Stimulated activated CD4-positive, alpha-beta T cell treated with anti-CD3 and anti-CD28 coated beads, Interleukin-12 subunit alpha, Interleukin-12 subunit beta, amount 100 ng/mL, for 48 hours (primary cell): ENCODE measurements around the gene HAGH.

Experiments used
- DNase-seq, 3 donors: peaks; one replicate each; pipeline ENCODE4 v3.0.0-alpha.2; 2020; ENCODE audit warnings: low read depth in 2 of 3, low spot score in 1 of 3

HAGH gene

GRCh38 chr16:1787322-1788094 lies 39.1 kb downstream of the HAGH start:
- DNase-seq, result no peak

DNA sequence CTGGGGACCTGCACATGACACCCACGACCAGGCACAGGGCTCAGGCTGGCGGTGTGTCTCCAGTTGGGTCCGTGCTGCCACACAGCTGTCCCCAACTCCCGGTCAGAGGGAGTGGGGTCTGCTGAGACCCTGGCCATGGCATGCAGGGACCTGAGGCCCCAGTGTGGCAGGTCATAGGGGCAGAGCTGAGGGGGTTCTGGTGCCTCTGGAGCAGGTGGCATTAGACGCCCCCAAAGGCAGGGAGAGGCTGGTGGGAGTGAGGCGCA lies 39.6 kb downstream of the HAGH start:
- DNase-seq, result no peak

GRCh38 chr16:1786242-1787055 lies 40.2 kb downstream of the HAGH start:
- DNase-seq, result no peak

GRCh38 chr16:1785846-1786170 lies 40.8 kb downstream of the HAGH start:
- DNase-seq, result no peak

DNA sequence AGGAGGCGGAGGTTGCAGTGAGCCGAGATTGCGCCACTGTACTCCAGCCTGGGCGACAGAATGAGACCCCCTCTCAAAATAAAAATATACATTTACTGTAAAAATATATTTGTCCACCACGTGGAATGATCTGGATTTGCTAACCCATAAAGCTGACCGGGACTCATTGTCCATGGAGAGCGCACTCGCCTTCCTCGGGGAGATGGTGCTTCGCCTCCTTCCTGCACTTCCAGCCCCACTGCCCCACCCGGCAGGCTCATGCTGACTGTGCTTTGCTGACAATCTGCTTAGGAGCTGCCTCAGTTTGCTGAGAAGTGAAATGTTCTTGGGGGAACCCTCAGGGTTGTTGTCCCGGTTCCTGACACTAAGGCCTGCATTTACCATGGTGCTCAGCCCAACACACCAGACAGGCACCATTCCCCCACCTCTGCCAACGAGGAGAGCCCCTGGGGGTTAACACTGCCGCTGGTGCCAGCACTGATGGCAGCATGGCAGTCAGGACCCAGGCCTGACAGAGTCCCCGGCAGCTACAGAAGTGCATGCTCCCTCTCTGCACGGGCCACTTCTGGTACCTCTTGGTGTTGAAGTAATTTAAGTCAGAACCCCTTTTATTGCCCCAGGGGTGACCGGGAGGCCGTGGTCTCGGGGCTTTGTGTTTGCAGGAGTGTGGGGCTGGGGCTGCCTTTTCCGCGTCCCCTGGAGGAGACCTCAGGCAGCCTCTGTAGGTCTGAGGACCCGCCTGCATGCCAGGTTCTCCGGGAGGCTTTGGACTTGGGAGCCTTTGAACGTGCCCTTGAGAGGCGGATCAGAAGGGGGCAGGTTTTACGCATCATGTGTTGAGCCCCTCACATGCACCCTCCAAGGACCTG lies 41.4 kb downstream of the HAGH start:
- no peak for DNase-seq

DNA sequence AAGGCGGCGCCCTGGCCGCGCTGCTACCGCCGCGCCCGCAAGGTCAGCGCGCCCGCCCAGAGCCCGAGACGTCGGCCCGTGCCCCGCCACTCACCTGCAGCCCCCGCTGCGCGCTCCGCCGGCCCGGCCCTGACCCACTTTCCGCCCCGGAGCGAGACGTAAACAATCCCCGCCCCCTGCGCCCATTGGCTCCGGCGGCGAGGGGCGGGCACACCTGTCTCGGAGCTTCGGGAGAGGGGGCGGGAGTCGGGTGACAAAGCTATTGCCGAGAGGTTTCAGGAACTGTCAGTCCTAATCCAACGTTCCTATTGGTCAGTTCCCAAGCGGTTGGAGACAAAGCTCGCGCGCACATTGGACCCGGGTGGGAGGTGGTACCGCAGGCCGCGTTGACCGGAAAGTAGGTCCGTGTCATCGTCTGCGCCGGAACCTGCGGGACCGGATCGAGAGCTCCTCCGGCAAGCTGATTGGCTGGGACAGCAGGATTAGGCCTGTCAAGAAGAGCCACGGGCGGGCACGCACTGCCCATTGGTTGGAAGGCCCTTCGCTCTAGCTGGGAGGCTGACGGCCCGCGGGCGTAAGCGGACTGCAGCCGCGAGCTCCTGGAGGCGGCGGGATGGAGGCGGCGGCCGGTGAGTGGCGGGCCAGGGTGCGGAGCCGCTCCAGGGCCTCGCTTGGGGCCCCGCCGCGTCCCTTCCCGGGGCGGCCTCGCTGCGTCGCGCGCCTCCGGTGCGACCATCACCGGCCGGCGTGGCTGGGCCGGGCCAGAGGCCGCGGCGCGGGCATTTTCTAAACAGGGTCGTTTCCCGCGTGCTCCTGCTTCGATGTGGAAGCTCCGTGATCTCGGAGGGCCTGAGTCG lies 44.0 kb downstream of the HAGH start, which contains the start of the genes NUBP2 and SPSB3:
TSS of gene NUBP2 (plus strand) at position 553 of the 857 bp plus-strand sequence. CDS start at position 614, 61 bp downstream.
TSS of gene SPSB3 (minus strand) at position 164 of the 857 bp plus-strand sequence. CDS start 1,088 bp downstream, outside the sequence.
- peak; percentile 94 to 99 (median 98) for DNase-seq

DNA sequence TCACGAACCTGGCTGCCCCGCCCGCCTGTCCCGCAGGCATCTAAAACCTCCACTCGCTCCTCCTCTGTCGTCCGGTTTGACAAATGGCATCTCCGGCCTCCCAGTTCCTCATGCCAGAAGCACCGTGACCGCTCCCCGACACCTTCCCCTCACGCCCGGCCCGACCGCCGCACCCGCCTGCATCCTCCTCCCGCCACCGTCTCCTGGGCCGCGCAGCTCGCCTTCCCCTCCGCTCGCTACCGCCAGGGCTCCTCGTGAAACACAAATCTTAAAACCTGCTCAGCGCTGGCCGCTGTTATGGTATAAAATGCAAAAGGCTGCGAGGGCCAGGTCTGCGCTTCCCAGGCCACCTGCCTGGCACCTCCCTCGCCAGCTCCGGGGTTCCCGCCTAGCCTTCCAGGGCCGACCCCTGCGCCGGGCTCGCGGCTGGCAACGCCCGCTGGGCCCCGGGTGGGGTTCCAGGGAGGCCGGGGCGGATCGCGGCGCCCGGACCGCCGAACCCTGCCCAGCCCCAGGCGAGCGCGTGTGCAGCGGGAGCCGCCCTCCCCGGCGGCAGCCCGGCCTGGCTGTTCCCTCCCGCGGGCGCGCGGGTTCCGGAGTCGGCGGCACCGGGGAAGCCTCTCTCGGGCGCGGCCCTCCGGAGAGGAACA lies 44.7 kb downstream of the HAGH start:
- peak in 1 of 3 donors; percentile 15 for DNase-seq

DNA sequence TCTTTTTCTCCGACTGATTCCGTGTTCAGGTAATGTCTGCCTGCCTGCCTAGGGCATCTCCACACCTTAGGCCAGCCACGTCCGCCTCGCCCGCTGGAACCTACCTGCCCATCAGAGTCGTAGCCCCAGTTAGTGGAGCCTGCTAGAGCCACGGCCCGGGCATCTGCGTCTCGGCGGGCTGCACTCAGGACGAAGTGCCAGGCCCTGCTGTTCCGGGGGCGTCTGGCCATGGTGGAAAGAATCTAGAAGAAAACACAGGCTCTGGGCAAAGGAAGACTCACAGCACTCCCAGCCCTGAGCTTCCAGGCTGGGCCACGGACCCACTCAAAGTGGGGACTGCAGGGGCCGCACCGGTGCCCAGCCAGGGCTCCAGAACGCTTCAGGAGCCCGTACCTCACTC lies 45.4 kb downstream of the HAGH start:
- no peak for DNase-seq

GRCh38 chr16:1780677-1781072 lies 46.0 kb downstream of the HAGH start:
- DNase-seq, result no peak

DNA sequence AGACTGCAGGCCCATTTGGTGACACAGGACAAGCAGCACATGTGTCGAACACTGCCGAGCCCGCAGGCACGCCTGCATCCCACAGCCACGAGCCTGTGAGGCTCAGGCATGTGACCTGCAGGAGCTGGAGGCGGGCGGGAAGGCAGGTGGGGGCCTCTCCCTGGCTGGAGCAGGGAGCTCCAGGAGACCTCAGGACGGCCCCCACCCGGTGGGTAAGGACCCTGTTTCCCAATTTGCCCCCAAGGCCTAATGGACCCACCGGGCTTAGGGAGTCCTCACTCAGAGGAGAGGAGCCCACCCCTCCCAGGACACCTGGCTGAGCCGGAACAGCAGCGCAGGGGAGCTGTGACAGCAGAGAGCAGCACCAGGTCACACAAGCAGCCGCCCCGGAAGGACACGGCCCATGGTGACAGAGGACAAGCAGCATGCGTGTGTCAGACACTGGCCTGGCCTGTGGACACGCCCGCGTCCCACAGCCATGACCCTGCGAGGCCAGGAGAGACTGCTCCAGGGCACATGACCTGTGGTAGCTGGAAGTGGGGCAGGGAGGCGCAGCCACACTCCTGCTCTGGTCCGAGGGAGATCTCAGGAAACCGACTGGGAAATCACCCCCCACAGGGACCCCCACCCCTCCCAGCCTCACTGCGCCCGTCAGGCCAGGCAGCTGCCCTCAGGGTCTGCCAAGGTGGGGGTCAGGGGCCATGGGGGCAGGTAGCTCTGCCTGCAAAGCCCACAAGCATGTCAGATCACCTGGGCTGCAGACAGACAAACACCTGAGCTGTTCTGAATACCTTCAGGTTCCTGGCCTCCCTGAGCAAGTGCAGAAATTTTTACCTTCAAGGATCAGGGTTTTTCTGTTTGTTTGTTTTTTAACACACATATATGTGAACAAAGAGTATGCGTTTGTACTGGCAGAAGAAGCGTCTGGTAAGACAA lies 46.6 kb downstream of the HAGH start:
- no peak for DNase-seq

DNA sequence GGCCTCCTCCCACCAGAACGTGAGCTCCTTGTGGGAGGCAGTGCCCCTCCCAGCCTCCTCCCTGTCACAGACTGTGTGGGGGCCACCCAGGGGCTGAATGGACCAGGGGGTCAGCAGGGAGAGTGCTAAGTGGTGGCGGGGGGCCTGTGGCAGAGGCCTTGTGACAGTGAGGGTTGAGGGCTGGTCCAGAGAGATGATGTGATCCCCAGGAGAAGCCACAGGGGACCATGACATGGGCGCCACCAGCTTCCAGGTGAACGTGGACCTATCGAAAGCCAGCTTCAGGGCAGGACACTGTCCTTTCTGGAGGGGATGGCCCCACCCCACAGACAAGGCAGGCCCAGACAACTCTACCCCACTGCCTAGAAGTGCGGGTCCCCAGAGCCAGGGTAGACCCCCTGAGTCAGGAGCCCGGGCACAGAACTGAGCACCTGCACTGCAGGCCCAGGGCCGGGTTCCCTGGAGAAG lies 47.4 kb downstream of the HAGH start:
- no peak for DNase-seq

GRCh38 chr16:1778200-1779179 lies 48.1 kb downstream of the HAGH start:
- no peak for DNase-seq

GRCh38 chr16:1777375-1778199 lies 49.0 kb downstream of the HAGH start:
- DNase-seq, result no peak

- no peak for DNase-seq
These were observed 49.6 kb downstream of the HAGH start for GRCh38 chr16:1776991-1777374.

GRCh38 chr16:1776672-1776955 lies 50.0 kb downstream of the HAGH start:
- DNase-seq, result no peak

GRCh38 chr16:1775846-1776671 lies 50.6 kb downstream of the HAGH start:
- no peak for DNase-seq
